ENCODE results near the gene CYP46A1.

- TF ChIP-seq, protein P1, sequence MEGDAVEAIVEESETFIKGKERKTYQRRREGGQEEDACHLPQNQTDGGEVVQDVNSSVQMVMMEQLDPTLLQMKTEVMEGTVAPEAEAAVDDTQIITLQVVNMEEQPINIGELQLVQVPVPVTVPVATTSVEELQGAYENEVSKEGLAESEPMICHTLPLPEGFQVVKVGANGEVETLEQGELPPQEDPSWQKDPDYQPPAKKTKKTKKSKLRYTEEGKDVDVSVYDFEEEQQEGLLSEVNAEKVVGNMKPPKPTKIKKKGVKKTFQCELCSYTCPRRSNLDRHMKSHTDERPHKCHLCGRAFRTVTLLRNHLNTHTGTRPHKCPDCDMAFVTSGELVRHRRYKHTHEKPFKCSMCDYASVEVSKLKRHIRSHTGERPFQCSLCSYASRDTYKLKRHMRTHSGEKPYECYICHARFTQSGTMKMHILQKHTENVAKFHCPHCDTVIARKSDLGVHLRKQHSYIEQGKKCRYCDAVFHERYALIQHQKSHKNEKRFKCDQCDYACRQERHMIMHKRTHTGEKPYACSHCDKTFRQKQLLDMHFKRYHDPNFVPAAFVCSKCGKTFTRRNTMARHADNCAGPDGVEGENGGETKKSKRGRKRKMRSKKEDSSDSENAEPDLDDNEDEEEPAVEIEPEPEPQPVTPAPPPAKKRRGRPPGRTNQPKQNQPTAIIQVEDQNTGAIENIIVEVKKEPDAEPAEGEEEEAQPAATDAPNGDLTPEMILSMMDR (IDR thresholded peaks at IDR 0.05 in 4 of 5, conservative IDR thresholded peaks at IDR 0.05 in 1 of 5) = no peak
- TF ChIP-seq POLR2A (IDR thresholded peaks at IDR 0.05) = no peak
These were observed 41.1 kb downstream of the CYP46A1 start for GRCh38 chr14:99724939-99725773.
